H9 (cell line): ENCODE results near the gene TSPO2. TPM values are rescaled to one million over a fixed set of nuclear protein-coding genes. Genes with fewer than 3 reads are reported as not detected.

Experiments
- DNase-seq: peaks from one replicate; pipeline ENCODE4 v3.0.0-alpha.2; 2017
- H2AFZ ChIP-seq: one replicate; pipeline ENCODE4 v1.6.1; 2013; ENCODE audit warnings: mild to moderate bottlenecking, low read length, control low read depth, moderate library complexity
- H2AK5ac ChIP-seq: 2 replicates; pipeline ENCODE4 v1.6.1; 2013; ENCODE audit warnings: low read length, control low read depth, mixed read lengths; ENCODE audit not compliant: insufficient read length
- H2BK120ac ChIP-seq: one replicate; pipeline ENCODE4 v1.6.1; 2013; ENCODE audit warnings: low read depth, mild to moderate bottlenecking, low read length, control low read depth, inconsistent platforms; ENCODE audit not compliant: poor library complexity, severe bottlenecking
- H2BK12ac ChIP-seq: 2 replicates; pipeline ENCODE4 v1.6.1; 2013; ENCODE audit warnings: low read length, control low read depth, mixed read lengths, low read depth; ENCODE audit not compliant: insufficient read length
- H2BK15ac ChIP-seq: 2 replicates; pipeline ENCODE4 v1.6.1; 2013; ENCODE audit warnings: low read depth, low read length, control low read depth
- H2BK20ac ChIP-seq: one replicate; pipeline ENCODE4 v1.6.1; 2013; ENCODE audit warnings: low read depth, mild to moderate bottlenecking, low read length, control low read depth, inconsistent platforms; ENCODE audit not compliant: poor library complexity, severe bottlenecking
- H2BK5ac ChIP-seq: 2 replicates; pipeline ENCODE4 v1.6.1; 2013; ENCODE audit warnings: low read length, control low read depth, mixed read lengths; ENCODE audit not compliant: insufficient read length
- H3K14ac ChIP-seq: 2 replicates; pipeline ENCODE4 v1.6.1; 2013; ENCODE audit warnings: low read length, control low read depth; ENCODE audit not compliant: insufficient read depth
- H3K18ac ChIP-seq: 2 replicates; pipeline ENCODE4 v1.6.1; 2013; ENCODE audit warnings: low read depth, mild to moderate bottlenecking, mixed read lengths, low read length, control low read depth; ENCODE audit not compliant: insufficient read length
- H3K23ac ChIP-seq: 2 replicates; pipeline ENCODE4 v1.6.1; 2013; ENCODE audit warnings: low read length, control low read depth, mixed read lengths, low read depth; ENCODE audit not compliant: insufficient read length
- H3K23me2 ChIP-seq: 2 replicates; pipeline ENCODE4 v1.6.1; 2013; ENCODE audit warnings: low read depth, mild to moderate bottlenecking, mixed read lengths, low read length, control low read depth; ENCODE audit not compliant: insufficient read length, poor library complexity, severe bottlenecking
- H3K27ac ChIP-seq: 2 replicates; pipeline ENCODE4 v1.5.1; 2013; ENCODE audit warnings: low read length, control low read depth, mixed read lengths, low read depth; ENCODE audit not compliant: insufficient read length
- H3K27me3 ChIP-seq: 2 replicates; pipeline ENCODE4 v1.6.1; 2013; ENCODE audit warnings: low read length, control low read depth, inconsistent platforms; ENCODE audit not compliant: insufficient read depth
- H3K4ac ChIP-seq: 2 replicates; pipeline ENCODE4 v1.6.1; 2013; ENCODE audit warnings: low read depth, mild to moderate bottlenecking, control low read depth, inconsistent platforms, low read length, moderate library complexity
- H3K4me1 ChIP-seq: 2 replicates; pipeline ENCODE4 v1.6.1; 2013; ENCODE audit warnings: low read length, control low read depth, inconsistent platforms; ENCODE audit not compliant: insufficient read depth
- H3K4me2 ChIP-seq: 2 replicates; pipeline ENCODE4 v1.6.1; 2013; ENCODE audit warnings: low read length, control low read depth, mixed read lengths; ENCODE audit not compliant: insufficient read length, insufficient read depth
- H3K56ac ChIP-seq: 2 replicates; pipeline ENCODE4 v1.6.1; 2013; ENCODE audit warnings: low read depth, mild to moderate bottlenecking, mixed read lengths, low read length, control low read depth; ENCODE audit not compliant: insufficient read length
- H3K79me1 ChIP-seq: 2 replicates; pipeline ENCODE4 v1.6.1; 2013; ENCODE audit warnings: low read depth, mild to moderate bottlenecking, moderate library complexity, low read length, control low read depth, inconsistent platforms; ENCODE audit not compliant: insufficient read depth, poor library complexity, severe bottlenecking
- H3K79me2 ChIP-seq: 2 replicates; pipeline ENCODE4 v1.6.1; 2013; ENCODE audit warnings: low read length, control low read depth, inconsistent platforms; ENCODE audit not compliant: insufficient read depth
- H3K9ac ChIP-seq: 2 replicates; pipeline ENCODE4 v1.6.1; 2013; ENCODE audit warnings: low read length, control low read depth, mixed read lengths; ENCODE audit not compliant: insufficient read length; ENCODE audit errors: extremely low read depth
- H3K9me3 ChIP-seq: one replicate; pipeline ENCODE4 v1.6.1; 2013; ENCODE audit warnings: low read depth, low read length, inconsistent platforms; ENCODE audit not compliant: control insufficient read depth
- H3T11ph ChIP-seq: one replicate; pipeline ENCODE4 v1.6.1; 2013; ENCODE audit warnings: mild to moderate bottlenecking, low read length, control low read depth, inconsistent platforms
- H4K20me1 ChIP-seq: one replicate; pipeline ENCODE4 v1.6.1; 2013; ENCODE audit not compliant: control insufficient read depth, insufficient read length, insufficient read depth
- H4K5ac ChIP-seq: 2 replicates; pipeline ENCODE4 v1.6.1; 2013; ENCODE audit warnings: low read depth, mild to moderate bottlenecking, mixed read lengths, low read length, control low read depth; ENCODE audit not compliant: insufficient read length
- H4K8ac ChIP-seq: replicated peaks from 2 replicates; pipeline ENCODE4 v1.6.1; 2013; ENCODE audit warnings: low read length, control low read depth, mixed read lengths, low read depth; ENCODE audit not compliant: insufficient read length
- H4K91ac ChIP-seq: 2 replicates; pipeline ENCODE4 v1.6.1; 2013; ENCODE audit warnings: low read depth, mild to moderate bottlenecking, moderate library complexity, mixed read lengths, low read length, control low read depth; ENCODE audit not compliant: insufficient read length
- H3K27ac Mint-ChIP-seq, 3 experiments: 2 replicates in 2 of 3; 3 replicates in 1 of 3; pipeline ENCODE4 v1.8.0; 2020 to 2021; ENCODE audit warnings: mixed read lengths in 3 of 3, mild to moderate bottlenecking in 1 of 3, moderate library complexity in 1 of 3
- H3K27me3 Mint-ChIP-seq: 2 replicates; pipeline ENCODE4 v1.8.0; 2021; ENCODE audit warnings: low read depth, mild to moderate bottlenecking, moderate library complexity, mixed read lengths
- H3K36me3 Mint-ChIP-seq, 3 experiments: 2 replicates in 2 of 3; 3 replicates in 1 of 3; pipeline ENCODE4 v1.8.0; 2020 to 2021; ENCODE audit warnings: low read depth in 3 of 3, mixed read lengths in 3 of 3; ENCODE audit not compliant: insufficient read depth in 1 of 3
- H3K4me1 Mint-ChIP-seq, 2 experiments: 2 replicates each; pipeline ENCODE4 v1.8.0; 2020; ENCODE audit warnings: mixed read lengths in 2 of 2
- H3K4me3 Mint-ChIP-seq, 2 experiments: 2 replicates in 1 of 2; 3 replicates in 1 of 2; pipeline ENCODE4 v1.8.0; 2020 to 2021; ENCODE audit warnings: mild to moderate bottlenecking in 2 of 2, mixed read lengths in 2 of 2, moderate library complexity in 1 of 2
- H3K9me3 Mint-ChIP-seq, 2 experiments: 2 replicates in 1 of 2; 3 replicates in 1 of 2; pipeline ENCODE4 v1.8.0; 2020; ENCODE audit warnings: mild to moderate bottlenecking in 2 of 2, mixed read lengths in 2 of 2, moderate library complexity in 1 of 2
- WGBS: extraction: QIAGEN DNeasy Blood & Tissue Kit; methylation state at CpG from one replicate; pipeline ENCODE4 v1.1.7; 2013; ENCODE audit warnings: missing lambda C conversion rate, low lambda C conversion rate, mixed read lengths; ENCODE audit not compliant: insufficient read length; ENCODE audit errors: extremely low coverage; 5-methylcytosine and 5-hydroxymethylcytosine counted together
- total RNA-seq: library from RNA; stranded (reverse); gene quantifications from 2 replicates; pipeline ENCODE4 v1.2.1, GENCODE V29; 2021
- TF ChIP-seq, protein P1 (sequence below): fragments of 200-600 bp; sonication (generic); conservative IDR thresholded peaks from 3 replicates; pipeline ENCODE4 v1.8.0; 2021; ENCODE audit warnings: antibody characterized with exemption, mild to moderate bottlenecking

The TSPO2 gene
- total RNA-seq, 1 experiment from 2014 or later: not detected

DNA sequence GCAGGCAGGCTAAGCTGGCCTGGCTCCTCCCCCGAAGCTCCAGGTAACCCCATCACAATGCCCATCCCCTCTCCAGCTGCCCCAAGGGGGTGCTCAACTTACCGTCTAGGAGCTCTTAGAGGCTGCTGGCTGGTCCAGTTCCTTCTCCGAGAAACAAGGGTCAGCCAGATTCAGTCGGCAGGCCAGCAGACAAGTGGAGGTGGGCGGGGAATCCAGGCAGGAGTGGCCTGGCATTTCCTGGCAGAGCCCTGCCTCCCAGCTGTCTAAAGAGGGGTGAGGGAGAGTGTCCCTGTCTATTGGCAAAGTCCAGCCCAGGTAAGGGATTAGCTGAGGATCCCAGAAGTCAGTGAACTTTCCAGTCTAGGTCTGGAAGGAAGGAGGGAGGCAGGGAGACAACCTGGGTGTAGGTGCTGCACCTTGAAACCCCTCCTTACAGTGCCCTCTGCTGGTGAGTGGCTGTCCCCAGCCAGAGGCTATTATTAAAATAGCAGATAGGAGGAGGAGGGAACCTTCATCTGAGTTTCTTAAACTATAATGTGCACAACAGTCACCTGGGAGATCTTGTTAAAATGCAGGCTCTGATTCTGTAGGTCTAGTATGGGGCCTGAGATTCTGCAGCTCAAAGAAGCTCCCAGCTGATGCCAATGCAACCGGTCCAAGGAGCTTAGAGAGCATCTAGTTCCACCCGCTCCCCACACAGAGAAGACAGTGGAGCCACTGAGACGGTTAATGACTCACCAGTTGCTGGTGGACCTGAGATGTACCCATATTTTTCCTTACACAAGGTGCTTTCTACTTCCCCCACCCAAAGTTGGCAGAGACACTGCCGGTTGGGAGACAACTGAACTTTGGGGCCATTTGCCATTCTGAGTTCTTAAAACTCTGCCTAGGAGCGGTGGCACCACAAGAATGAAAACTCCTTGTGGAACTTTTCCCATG lies 2.9 kb upstream of the TSPO2 start, which contains the start of gene UNC5CL:
Gene UNC5CL (minus strand): TSS at position 162 of the 939 bp plus-strand sequence. CDS start 4,147 bp downstream, outside the sequence.
- Mint-ChIP-seq H3K27ac (peak within 1 kb of the TSS in 2 of 3 experiments; percentile 4 to 27; a peak in 3 of 7 replicates), H3K36me3 (no peaks in the 10 kb centered on the region), H3K4me1 (peaks cover 12 to 13% of the 10 kb centered on the region in 2 experiments), H3K4me3 (peak within 1 kb of the TSS in 1 of 2 experiments; percentile 7; a peak in 1 of 5 replicates), H3K9me3 (no peaks in the 10 kb centered on the region; a peak in 1 of 5 replicates), H3K27me3 (no peaks in the 10 kb centered on the region; the same call in 1 of the 2 replicates)
- Histone ChIP-seq H3K27ac (no peak within 1 kb of the TSS), H3T11ph (no peak within 1 kb of the TSS), H3K9me3 (no peaks in the 10 kb centered on the region), H2BK20ac (no peak within 1 kb of the TSS), H3K23me2 (no peaks in the 10 kb centered on the region), H4K8ac (no peak within 1 kb of the TSS), H2BK5ac (no peak within 1 kb of the TSS), H2AK5ac (no peak within 1 kb of the TSS), H3K27me3 (no peaks in the 10 kb centered on the region), H3K4me1 (no peaks in the 10 kb centered on the region), H3K9ac (no peak within 1 kb of the TSS), H2AFZ (no peak within 1 kb of the TSS), H2BK120ac (no peak within 1 kb of the TSS), H4K5ac (no peak within 1 kb of the TSS), H3K79me1 (no peaks in the 10 kb centered on the region), H4K91ac (no peak within 1 kb of the TSS), H3K56ac (no peak within 1 kb of the TSS), H4K20me1 (no peaks in the 10 kb centered on the region), H3K18ac (no peak within 1 kb of the TSS), H3K79me2 (no peaks in the 10 kb centered on the region), H3K14ac (no peak within 1 kb of the TSS), H3K4ac (no peak within 1 kb of the TSS), H2BK15ac (no peak within 1 kb of the TSS), H3K23ac (no peak within 1 kb of the TSS), H2BK12ac (no peak within 1 kb of the TSS), H3K4me2 (no peak within 1 kb of the TSS)
- DNase-seq: peak; percentile 76
- WGBS: no CpG with 5 or more reads among the region's 10 CpGs
- TF ChIP-seq, protein P1, sequence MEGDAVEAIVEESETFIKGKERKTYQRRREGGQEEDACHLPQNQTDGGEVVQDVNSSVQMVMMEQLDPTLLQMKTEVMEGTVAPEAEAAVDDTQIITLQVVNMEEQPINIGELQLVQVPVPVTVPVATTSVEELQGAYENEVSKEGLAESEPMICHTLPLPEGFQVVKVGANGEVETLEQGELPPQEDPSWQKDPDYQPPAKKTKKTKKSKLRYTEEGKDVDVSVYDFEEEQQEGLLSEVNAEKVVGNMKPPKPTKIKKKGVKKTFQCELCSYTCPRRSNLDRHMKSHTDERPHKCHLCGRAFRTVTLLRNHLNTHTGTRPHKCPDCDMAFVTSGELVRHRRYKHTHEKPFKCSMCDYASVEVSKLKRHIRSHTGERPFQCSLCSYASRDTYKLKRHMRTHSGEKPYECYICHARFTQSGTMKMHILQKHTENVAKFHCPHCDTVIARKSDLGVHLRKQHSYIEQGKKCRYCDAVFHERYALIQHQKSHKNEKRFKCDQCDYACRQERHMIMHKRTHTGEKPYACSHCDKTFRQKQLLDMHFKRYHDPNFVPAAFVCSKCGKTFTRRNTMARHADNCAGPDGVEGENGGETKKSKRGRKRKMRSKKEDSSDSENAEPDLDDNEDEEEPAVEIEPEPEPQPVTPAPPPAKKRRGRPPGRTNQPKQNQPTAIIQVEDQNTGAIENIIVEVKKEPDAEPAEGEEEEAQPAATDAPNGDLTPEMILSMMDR: peak; percentile 90
